AG09319 (cell line): ENCODE results near the gene SPATA31D3.
"Not testable (repeated sequence)": the region's sequence is repeated elsewhere in the genome, so short reads cannot be mapped to it uniquely, and the experiment has no call there.

ENCODE experiments used
- DNase-seq: peaks from one replicate; pipeline ENCODE4 v3.0.0-alpha.2; 2010; ENCODE audit warnings: low read depth; ENCODE audit errors: extremely low read depth
- CTCF ChIP-seq: IDR thresholded peaks from 2 replicates; pipeline ENCODE4 v1.5.1; 2011; ENCODE audit warnings: low read depth, mild to moderate bottlenecking, inconsistent platforms, low read length, moderate library complexity

The SPATA31D3 gene

GRCh38 chr9:81912135-81912534, 31.2 kb upstream of the SPATA31D3 start:
- no peak for TF ChIP-seq CTCF
- no peak for DNase-seq

GRCh38 chr9:81915801-81916505, 27.3 kb upstream of the SPATA31D3 start:
- DNase-seq = no peak
- no peak for TF ChIP-seq CTCF

- not testable (repeated sequence) for DNase-seq
Measured at GRCh38 chr9:81918507-81918906, 24.8 kb upstream of the SPATA31D3 start.

GRCh38 chr9:81928305-81928704, 15.0 kb upstream of the SPATA31D3 start, which contains the start of gene SPATA31D4:
SPATA31D4 (plus strand) TSS chr9:81928428; CDS start chr9:81928514, 86 bp downstream.
- not testable (repeated sequence) for DNase-seq

GRCh38 chr9:81930147-81930546, 13.2 kb upstream of the SPATA31D3 start:
- DNase-seq = not testable (repeated sequence)

- not testable (repeated sequence) for DNase-seq
Measured at GRCh38 chr9:81933547-81933946, 9.8 kb upstream of the SPATA31D3 start.

GRCh38 chr9:81948650-81949049, 5.3 kb downstream of the SPATA31D3 start:
- not testable (repeated sequence) for DNase-seq

GRCh38 chr9:81953096-81953495, 9.8 kb downstream of the SPATA31D3 start:
- no peak for DNase-seq
- no peak for TF ChIP-seq CTCF

GRCh38 chr9:81955625-81956024, 12.3 kb downstream of the SPATA31D3 start:
- TF ChIP-seq CTCF = no peak

GRCh38 chr9:81964218-81965171, 21.2 kb downstream of the SPATA31D3 start:
- TF ChIP-seq CTCF = no peak
- peak; percentile 71 for DNase-seq

More at GRCh38 chr9:81955625-81956024, 12.3 kb downstream of the SPATA31D3 start:
- DNase-seq = no peak
